PC-3 (cell line): Measurements from ENCODE around the gene LRFN3. TPM values are rescaled to one million over a fixed set of nuclear protein-coding genes. Genes with fewer than 3 reads are reported as not detected.
A peak's percentile ranks its signal among the peaks of the same experiment; 100 is the strongest.

ENCODE experiments used
- ATAC-seq: fragments of 200-7000 bp; cut with Tn5 transposase; 2 replicates; pipeline ENCODE4 v1.9.1; 2020; ENCODE audit warnings: mild to moderate bottlenecking, moderate library complexity
- BruUV-seq: library from RNA; stranded (reverse); fragments of 400-500 nt; replicated peaks from 2 replicates; lab custom pipeline; 2021; lab: Mats Ljungman, UMichigan
- CTCF ChIA-PET: fragments of 300-600 bp; sonication (Branson Sonifier 250); formaldehyde crosslinking; loops from one replicate; lab custom pipeline; 2022; ENCODE audit warnings: antibody characterized with exemption; lab: Charles Lee
- POLR2A ChIA-PET: fragments of 300-600 bp; sonication (Branson Sonifier 250); formaldehyde crosslinking; loops from one replicate; lab custom pipeline; 2022; ENCODE audit warnings: antibody characterized with exemption; ENCODE audit not compliant: unreplicated experiment; lab: Charles Lee
- DNase-seq: peaks from one replicate; pipeline ENCODE4 v3.0.0-alpha.2; 2015
- H2AFZ ChIP-seq: fragments of 300-600 bp; sonication (generic); 2 replicates; pipeline ENCODE4 v1.6.0; 2016; ENCODE audit warnings: antibody characterized with exemption, low read length
- H3F3A ChIP-seq: fragments of 300-600 bp; sonication (generic); one replicate; pipeline ENCODE4 v1.6.0; 2017; ENCODE audit warnings: antibody characterized with exemption, low read length, control low read depth, mild to moderate bottlenecking; ENCODE audit not compliant: unreplicated experiment
- H3K27ac ChIP-seq: fragments of 300-600 bp; sonication (generic); 2 replicates; pipeline ENCODE4 v1.5.1; 2016; ENCODE audit warnings: mild to moderate bottlenecking, low read length
- H3K27me3 ChIP-seq: fragments of 300-600 bp; sonication (generic); 2 replicates; pipeline ENCODE4 v1.6.1; 2016; ENCODE audit warnings: low read length, mixed read lengths
- H3K36me3 ChIP-seq: fragments of 300-600 bp; sonication (generic); 2 replicates; pipeline ENCODE4 v1.6.1; 2016; ENCODE audit warnings: low read depth, mixed run types, low read length, mixed read lengths
- H3K4me1 ChIP-seq: fragments of 300-600 bp; sonication (generic); 2 replicates; pipeline ENCODE4 v1.5.1; 2016; ENCODE audit warnings: low read length; ENCODE audit not compliant: insufficient read depth
- H3K4me2 ChIP-seq: fragments of 300-600 bp; sonication (generic); 2 replicates; pipeline ENCODE4 v1.6.0; 2016; ENCODE audit warnings: low read length
- H3K4me3 ChIP-seq: fragments of 300-600 bp; sonication (generic); 2 replicates; pipeline ENCODE4 v1.5.1; 2016; ENCODE audit warnings: mild to moderate bottlenecking, low read length, mixed read lengths
- H3K79me2 ChIP-seq: fragments of 300-600 bp; sonication (generic); 2 replicates; pipeline ENCODE4 v1.6.1; 2017; ENCODE audit warnings: low read length, mixed read lengths
- H3K9ac ChIP-seq: fragments of 300-600 bp; sonication (generic); 2 replicates; pipeline ENCODE4 v1.6.0; 2016; ENCODE audit warnings: mild to moderate bottlenecking, low read length
- H3K9me2 ChIP-seq: fragments of 300-600 bp; sonication (generic); replicated peaks from 2 replicates; pipeline ENCODE4 v1.6.1; 2016; ENCODE audit warnings: mixed run types, low read length, mixed read lengths
- H3K9me3 ChIP-seq: fragments of 300-600 bp; sonication (generic); 2 replicates; pipeline ENCODE4 v1.6.1; 2016; ENCODE audit warnings: low read length, mixed read lengths
- H4K20me1 ChIP-seq: fragments of 300-600 bp; sonication (generic); 2 replicates; pipeline ENCODE4 v1.6.1; 2016; ENCODE audit warnings: low read length, mixed read lengths
- EZH2 ChIP-seq: fragments of 300-600 bp; sonication (generic); IDR thresholded peaks from one replicate; pipeline ENCODE4 v1.6.1; 2017; ENCODE audit warnings: antibody characterized with exemption, mild to moderate bottlenecking, low read length; ENCODE audit not compliant: unreplicated experiment
- EZH2phosphoT487 ChIP-seq: fragments of 300-600 bp; sonication (generic); IDR thresholded peaks from 2 replicates; pipeline ENCODE4 v1.6.1; 2018; ENCODE audit warnings: mild to moderate bottlenecking, antibody characterized with exemption, low read length, borderline replicate concordance
- intact Hi-C: fragments of 100-400 bp; cut with micrococcal nuclease; formaldehyde crosslinking; loops from 2 replicates; pipeline ENCODE4 v1.9.0; 2023
- total RNA-seq: library from RNA; depleted of rRNA; stranded (reverse); fragments of >200 nt; gene quantifications from 2 replicates; pipeline ENCODE4 v1.2.3, GENCODE V29; 2014
- TF ChIP-seq, protein P1 (sequence below): fragments of 300-600 bp; sonication (generic); conservative IDR thresholded peaks from 2 replicates; pipeline ENCODE4 v1.5.1; 2017; ENCODE audit warnings: antibody characterized with exemption, low read depth, mild to moderate bottlenecking, low read length

Gene LRFN3
- total RNA-seq, 1 experiment from 2014 or later: 4.1 TPM

DNA sequence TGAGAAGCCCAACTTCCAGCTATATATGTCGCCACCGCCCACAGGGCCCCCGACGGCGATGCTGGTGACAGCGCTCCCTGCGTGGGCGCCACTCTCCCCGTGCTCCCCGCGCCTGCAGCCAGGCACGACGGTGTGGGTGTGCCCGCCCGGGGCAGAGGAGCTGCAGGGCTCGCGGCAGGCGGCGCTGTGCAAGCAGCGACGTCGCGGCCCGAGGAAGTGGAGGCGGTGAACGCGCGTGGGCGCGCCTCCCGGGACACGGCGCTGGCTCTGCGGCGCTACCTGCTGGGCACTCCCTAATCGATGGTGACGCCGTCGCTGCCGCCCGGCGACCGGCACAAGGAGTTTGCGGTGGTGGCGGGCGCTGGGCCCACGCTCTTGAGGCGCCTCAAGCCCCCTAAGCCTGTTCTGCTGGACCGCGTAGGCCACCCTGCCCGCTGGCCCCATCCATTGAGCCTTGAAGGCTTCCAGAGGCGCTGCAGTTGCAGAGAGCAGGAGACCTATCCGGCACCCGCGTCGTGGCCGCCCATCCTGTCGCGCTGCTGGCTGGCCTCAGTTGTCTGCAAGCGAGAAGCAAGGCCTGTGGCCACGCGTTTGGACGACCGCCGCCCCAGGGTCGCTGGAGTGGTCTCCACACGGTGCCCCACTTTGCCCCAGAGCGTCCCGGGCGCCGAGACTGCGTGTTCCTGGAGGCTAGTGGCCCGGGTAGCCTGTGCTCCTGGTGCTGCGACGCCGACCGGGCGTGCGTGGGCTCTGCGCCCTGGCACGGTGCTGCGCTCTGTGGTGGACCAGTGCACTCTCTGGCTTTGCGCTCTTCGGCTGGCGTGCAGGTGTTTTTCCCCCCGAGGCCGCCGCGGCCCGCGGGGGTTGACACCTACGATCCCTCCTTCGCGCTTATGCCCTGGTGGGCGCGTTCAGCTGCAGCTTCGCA is 23.1 kb downstream of the LRFN3 start:
- Histone ChIP-seq H4K20me1 (no peaks in the 10 kb centered on the region), H3K4me3 (no peak overlapping the region), H3K4me1 (no peaks in the 10 kb centered on the region), H3K27ac (no peak overlapping the region), H3K79me2 (no peaks in the 10 kb centered on the region), H3K36me3 (no peaks in the 10 kb centered on the region), H3K9ac (no peak overlapping the region), H3K4me2 (no peak overlapping the region), H3K9me2 (no peaks in the 10 kb centered on the region), H2AFZ (no peak overlapping the region), H3K9me3 (no peaks in the 10 kb centered on the region), H3F3A (no peaks in the 10 kb centered on the region), H3K27me3 (peaks cover 9% of the 10 kb centered on the region)
- BruUV-seq: no TSS peak
- DNase-seq: no peak
- POLR2A ChIA-PET: no interaction called here
- intact Hi-C loops: no loop called here
- peak; percentile 56 for ATAC-seq
- CTCF ChIA-PET: no interaction called here
- TF ChIP-seq EZH2phosphoT487: no peak
- TF ChIP-seq, protein P1, sequence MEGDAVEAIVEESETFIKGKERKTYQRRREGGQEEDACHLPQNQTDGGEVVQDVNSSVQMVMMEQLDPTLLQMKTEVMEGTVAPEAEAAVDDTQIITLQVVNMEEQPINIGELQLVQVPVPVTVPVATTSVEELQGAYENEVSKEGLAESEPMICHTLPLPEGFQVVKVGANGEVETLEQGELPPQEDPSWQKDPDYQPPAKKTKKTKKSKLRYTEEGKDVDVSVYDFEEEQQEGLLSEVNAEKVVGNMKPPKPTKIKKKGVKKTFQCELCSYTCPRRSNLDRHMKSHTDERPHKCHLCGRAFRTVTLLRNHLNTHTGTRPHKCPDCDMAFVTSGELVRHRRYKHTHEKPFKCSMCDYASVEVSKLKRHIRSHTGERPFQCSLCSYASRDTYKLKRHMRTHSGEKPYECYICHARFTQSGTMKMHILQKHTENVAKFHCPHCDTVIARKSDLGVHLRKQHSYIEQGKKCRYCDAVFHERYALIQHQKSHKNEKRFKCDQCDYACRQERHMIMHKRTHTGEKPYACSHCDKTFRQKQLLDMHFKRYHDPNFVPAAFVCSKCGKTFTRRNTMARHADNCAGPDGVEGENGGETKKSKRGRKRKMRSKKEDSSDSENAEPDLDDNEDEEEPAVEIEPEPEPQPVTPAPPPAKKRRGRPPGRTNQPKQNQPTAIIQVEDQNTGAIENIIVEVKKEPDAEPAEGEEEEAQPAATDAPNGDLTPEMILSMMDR: no peak; the same call in 1 of the 2 replicates
- TF ChIP-seq EZH2: no peak

DNA sequence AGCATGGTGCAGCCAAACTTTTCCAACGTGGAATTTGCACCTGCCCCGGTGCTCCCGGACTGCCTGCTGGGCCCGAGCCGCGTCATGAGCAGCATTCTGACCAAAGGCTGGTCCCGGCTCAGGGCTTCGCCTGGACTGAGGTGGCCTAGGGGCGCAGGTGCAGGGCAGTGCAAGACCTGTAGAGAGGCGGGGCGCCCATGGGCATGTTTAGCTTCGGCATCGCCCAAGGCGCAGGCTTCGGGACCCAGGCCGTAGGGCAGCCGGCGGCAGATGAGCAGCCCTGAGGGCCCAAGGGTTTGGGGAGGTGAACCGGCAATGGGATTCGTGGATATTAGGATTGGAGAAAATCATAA is 23.8 kb downstream of the LRFN3 start:
- CTCF ChIA-PET: no interaction called here
- H2AFZ ChIP-seq: no peak overlapping the region
- H3K27ac ChIP-seq: no peak overlapping the region
- no peak for DNase-seq
- no peaks in the 10 kb centered on the region for H3K9me3 ChIP-seq
- H3K36me3 ChIP-seq: no peaks in the 10 kb centered on the region
- no peaks in the 10 kb centered on the region for H3F3A ChIP-seq
- no peaks in the 10 kb centered on the region for H3K79me2 ChIP-seq
- no peaks in the 10 kb centered on the region for H3K4me1 ChIP-seq
- no peak for TF ChIP-seq EZH2
- TF ChIP-seq, protein P1: no peak
- no peak overlapping the region for H3K9ac ChIP-seq
- no TSS peak for BruUV-seq
- H3K4me2 ChIP-seq: no peak overlapping the region
- intact Hi-C loops: no loop called here
- no peaks in the 10 kb centered on the region for H4K20me1 ChIP-seq
- H3K9me2 ChIP-seq: no peaks in the 10 kb centered on the region
- no peak for ATAC-seq
- POLR2A ChIA-PET: no interaction called here
- H3K4me3 ChIP-seq: no peak overlapping the region
- H3K27me3 ChIP-seq: peaks cover 9% of the 10 kb centered on the region

DNA sequence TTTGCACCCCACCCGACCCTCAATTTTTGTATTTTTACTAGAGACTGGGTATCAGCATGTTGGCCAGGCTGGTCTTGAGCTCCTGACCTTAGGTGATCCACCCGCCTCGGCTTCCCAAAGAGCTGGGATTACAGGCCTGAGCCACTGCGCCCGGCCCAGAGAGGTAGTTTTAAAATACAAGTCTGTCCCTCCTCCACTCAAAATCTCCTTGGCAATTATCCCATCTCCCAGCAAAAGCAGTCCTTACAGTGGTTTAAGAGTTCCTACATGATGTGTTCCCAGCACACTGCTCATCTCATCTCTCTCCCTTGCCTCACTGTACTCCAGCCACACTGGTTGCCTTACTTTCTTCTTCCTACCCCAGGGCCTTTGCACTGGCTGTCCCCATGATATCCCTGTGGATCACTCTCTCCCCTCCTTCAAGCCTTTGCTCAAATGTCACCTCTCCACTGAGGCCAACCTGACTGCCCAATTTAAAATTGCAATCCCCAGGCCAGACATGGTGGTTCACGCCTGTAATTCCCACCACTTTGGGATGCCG is 24.3 kb downstream of the LRFN3 start:
- DNase-seq: no peak
- no peaks in the 10 kb centered on the region for H4K20me1 ChIP-seq
- no peaks in the 10 kb centered on the region for H3K36me3 ChIP-seq
- H3K4me3 ChIP-seq: no peak overlapping the region
- H3K79me2 ChIP-seq: no peaks in the 10 kb centered on the region
- ATAC-seq: no peak
- intact Hi-C loops: no loop called here
- TF ChIP-seq EZH2phosphoT487: no peak
- TF ChIP-seq EZH2: no peak
- TF ChIP-seq, protein P1: no peak
- POLR2A ChIA-PET: no interaction called here
- no peaks in the 10 kb centered on the region for H3K9me3 ChIP-seq
- no peak overlapping the region for H3K4me2 ChIP-seq
- BruUV-seq: no TSS peak
- CTCF ChIA-PET: no interaction called here
- H3K4me1 ChIP-seq: no peaks in the 10 kb centered on the region
- no peak overlapping the region for H3K27ac ChIP-seq
- no peaks in the 10 kb centered on the region for H3F3A ChIP-seq
- H3K27me3 ChIP-seq: peaks cover 9% of the 10 kb centered on the region
- no peaks in the 10 kb centered on the region for H3K9me2 ChIP-seq
- H2AFZ ChIP-seq: no peak overlapping the region
- H3K9ac ChIP-seq: no peak overlapping the region
